Uterus (tissue), 2 donors: Measurements from ENCODE around the gene TNFRSF25.
"Not testable (repeated sequence)": the region's sequence is repeated elsewhere in the genome, so short reads cannot be mapped to it uniquely, and the experiment has no call there.

Source experiments
- CTCF ChIP-seq, 4 experiments: fragments of 200-600 bp in 2 of 4; fragments of 450-650 bp in 2 of 4; sonication (generic) in 2 of 4; IDR thresholded peaks; one replicate each; pipeline ENCODE4 v1.5.1; 2016 to 2019; ENCODE audit warnings: antibody characterized with exemption in 4 of 4, mild to moderate bottlenecking in 2 of 4, moderate library complexity in 1 of 4
- POLR2A ChIP-seq, 2 donors: fragments of 450-650 bp; IDR thresholded peaks; one replicate each; pipeline ENCODE4 v1.6.1; 2016; ENCODE audit warnings: antibody characterized with exemption in 2 of 2, mild to moderate bottlenecking in 1 of 2, moderate library complexity in 1 of 2

- TF ChIP-seq POLR2A, CTCF (IDR thresholded peaks at IDR 0.05): not testable (repeated sequence)
Measured at GRCh38 chr1:6493834-6494223, 27.9 kb upstream of the TNFRSF25 start.
